Measurements from ENCODE around the gene MRPS27.

The MRPS27 gene

GRCh38 chr5:72252574-72253155 is 67.4 kb downstream of the MRPS27 start:
- DNase-seq: no peak

GRCh38 chr5:72252008-72252407 is 68.0 kb downstream of the MRPS27 start:
- DNase-seq: no peak

GRCh38 chr5:72251386-72251785 is 68.7 kb downstream of the MRPS27 start:
- no peak for DNase-seq

GRCh38 chr5:72248410-72248981 is 71.5 kb downstream of the MRPS27 start:
- DNase-seq: no peak

- no peak for DNase-seq
Measured at GRCh38 chr5:72246954-72247442, 73.0 kb downstream of the MRPS27 start.

GRCh38 chr5:72245951-72246532 is 74.0 kb downstream of the MRPS27 start:
- no peak for DNase-seq

- DNase-seq: no peak
Measured at GRCh38 chr5:72245546-72245945, 74.5 kb downstream of the MRPS27 start.

- DNase-seq: no peak
Measured at GRCh38 chr5:72244862-72245371, 75.1 kb downstream of the MRPS27 start.

GRCh38 chr5:72243706-72244105 is 76.3 kb downstream of the MRPS27 start:
- no peak for DNase-seq

- no peak for DNase-seq
Measured at GRCh38 chr5:72242796-72243475, 77.1 kb downstream of the MRPS27 start.

- no peak for DNase-seq
Measured at GRCh38 chr5:72241346-72242003, 78.6 kb downstream of the MRPS27 start.

GRCh38 chr5:72238712-72239445 is 81.2 kb downstream of the MRPS27 start:
- no peak for DNase-seq

- DNase-seq: no peak
Measured at GRCh38 chr5:72237879-72238278, 82.2 kb downstream of the MRPS27 start.

GRCh38 chr5:72237415-72237814 is 82.6 kb downstream of the MRPS27 start:
- DNase-seq: no peak

GRCh38 chr5:72235725-72236124 is 84.3 kb downstream of the MRPS27 start:
- DNase-seq: no peak

GRCh38 chr5:72234868-72235267 is 85.2 kb downstream of the MRPS27 start:
- DNase-seq: no peak

- DNase-seq: no peak
Measured at GRCh38 chr5:72234265-72234700, 85.8 kb downstream of the MRPS27 start.

- DNase-seq: no peak
Measured at GRCh38 chr5:72233835-72234234, 86.2 kb downstream of the MRPS27 start.

- DNase-seq: no peak
Measured at GRCh38 chr5:72232838-72233237, 87.2 kb downstream of the MRPS27 start.

GRCh38 chr5:72231991-72232703 is 87.9 kb downstream of the MRPS27 start:
- DNase-seq: no peak

- no peak for DNase-seq
Measured at GRCh38 chr5:72228960-72229359, 91.1 kb downstream of the MRPS27 start.

GRCh38 chr5:72226950-72227349 is 93.1 kb downstream of the MRPS27 start:
- no peak for DNase-seq

All from activated effector memory CD4-positive, alpha-beta T cell treated with Interleukin-2 at 50 U/mL for 16 hours (primary cell).